Fibroblast of villous mesenchyme (primary cell): ENCODE results near the gene PRR35. TPM values are rescaled to one million over a fixed set of nuclear protein-coding genes. Genes with fewer than 3 reads are reported as not detected.

Source experiments
- DNase-seq: peaks from one replicate; pipeline ENCODE4 v3.0.0-alpha.2; 2010; ENCODE audit warnings: low read depth
- H3K4me3 ChIP-seq: 2 replicates; pipeline ENCODE4 v1.5.1; 2011; ENCODE audit warnings: low read depth, mild to moderate bottlenecking, low read length
- CTCF ChIP-seq: IDR thresholded peaks from 2 replicates; pipeline ENCODE4 v1.5.1; 2012; ENCODE audit warnings: low read depth, mild to moderate bottlenecking, low read length; ENCODE audit not compliant: insufficient read depth
- total RNA-seq: library from RNA; depleted of rRNA; stranded (reverse); fragments of >200 nt; gene quantifications from 2 replicates; pipeline ENCODE4 v1.2.3, GENCODE V29; 2012

PRR35 gene
- total RNA-seq, 1 donor: not detected

GRCh38 chr16:591231-591630 lies 31.0 kb downstream of the PRR35 start:
- peak overlapping the region; percentile 86 for H3K4me3 ChIP-seq
- DNase-seq: no peak

GRCh38 chr16:591892-592517 lies 31.8 kb downstream of the PRR35 start:
- H3K4me3 ChIP-seq: no peak overlapping the region
- TF ChIP-seq CTCF: no peak
- no peak for DNase-seq

More at GRCh38 chr16:591231-591630, 31.0 kb downstream of the PRR35 start:
- no peak for TF ChIP-seq CTCF

- DNase-seq: peak; percentile 40
- TF ChIP-seq CTCF: no peak
- no peak overlapping the region for H3K4me3 ChIP-seq
These were observed 32.5 kb downstream of the PRR35 start for GRCh38 chr16:592518-593306.

GRCh38 chr16:593406-593805 lies 33.2 kb downstream of the PRR35 start:
- no peak for TF ChIP-seq CTCF
- DNase-seq: no peak
- H3K4me3 ChIP-seq: no peak overlapping the region

GRCh38 chr16:593807-594206 lies 33.6 kb downstream of the PRR35 start:
- no peak overlapping the region for H3K4me3 ChIP-seq
- no peak for TF ChIP-seq CTCF
- DNase-seq: no peak

GRCh38 chr16:595094-595528 lies 34.9 kb downstream of the PRR35 start:
- no peak for DNase-seq
- TF ChIP-seq CTCF: no peak
- no peak overlapping the region for H3K4me3 ChIP-seq
